Measurements from ENCODE around the gene KLHDC8A. TPM values are rescaled to one million over a fixed set of nuclear protein-coding genes. Genes with fewer than 3 reads are reported as not detected.
A peak's percentile ranks its signal among the peaks of the same experiment; 100 is the strongest.

KLHDC8A gene
- total and polyA plus RNA-seq, 2 of the 13 experiments (the other 11 are each of a cell fraction or from before 2014, with no cell fraction given) = not detected

DNA sequence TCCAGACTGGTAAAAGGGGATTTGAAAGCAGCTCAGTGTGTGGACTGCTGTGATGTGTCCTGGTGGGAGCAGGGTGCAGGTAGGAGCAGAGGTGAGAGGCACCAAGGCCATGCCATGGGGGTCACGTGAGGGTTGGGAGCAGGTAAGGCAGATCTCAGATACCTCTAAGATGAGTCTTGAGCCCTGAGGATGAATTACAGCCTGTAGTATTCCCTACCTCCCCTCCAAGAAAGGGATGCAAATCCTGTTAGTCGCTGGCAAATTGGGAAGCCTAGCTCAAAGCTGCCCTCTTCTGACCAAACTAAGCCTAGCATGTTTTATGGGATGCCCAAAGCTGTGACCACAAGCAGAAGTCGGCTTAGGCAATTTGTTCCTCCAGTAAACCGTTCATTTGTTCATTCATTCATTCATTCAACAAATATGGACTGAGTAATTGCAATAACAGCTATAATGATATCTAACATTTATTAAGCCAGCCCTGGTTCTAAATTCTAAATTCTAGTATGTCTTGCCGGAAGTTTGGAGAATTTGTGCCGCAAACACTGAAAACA, 31.3 kb downstream of the KLHDC8A start (continued):
- TF ChIP-seq, protein P1, sequence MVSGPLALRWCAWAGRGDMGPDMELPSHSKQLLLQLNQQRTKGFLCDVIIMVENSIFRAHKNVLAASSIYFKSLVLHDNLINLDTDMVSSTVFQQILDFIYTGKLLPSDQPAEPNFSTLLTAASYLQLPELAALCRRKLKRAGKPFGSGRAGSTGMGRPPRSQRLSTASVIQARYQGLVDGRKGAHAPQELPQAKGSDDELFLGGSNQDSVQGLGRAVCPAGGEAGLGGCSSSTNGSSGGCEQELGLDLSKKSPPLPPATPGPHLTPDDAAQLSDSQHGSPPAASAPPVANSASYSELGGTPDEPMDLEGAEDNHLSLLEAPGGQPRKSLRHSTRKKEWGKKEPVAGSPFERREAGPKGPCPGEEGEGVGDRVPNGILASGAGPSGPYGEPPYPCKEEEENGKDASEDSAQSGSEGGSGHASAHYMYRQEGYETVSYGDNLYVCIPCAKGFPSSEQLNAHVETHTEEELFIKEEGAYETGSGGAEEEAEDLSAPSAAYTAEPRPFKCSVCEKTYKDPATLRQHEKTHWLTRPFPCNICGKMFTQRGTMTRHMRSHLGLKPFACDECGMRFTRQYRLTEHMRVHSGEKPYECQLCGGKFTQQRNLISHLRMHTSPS (CRISPR knock-in tag; IDR thresholded peaks at IDR 0.05; ENCODE audit: low read depth) = no peak
- TF ChIP-seq, protein P2, sequence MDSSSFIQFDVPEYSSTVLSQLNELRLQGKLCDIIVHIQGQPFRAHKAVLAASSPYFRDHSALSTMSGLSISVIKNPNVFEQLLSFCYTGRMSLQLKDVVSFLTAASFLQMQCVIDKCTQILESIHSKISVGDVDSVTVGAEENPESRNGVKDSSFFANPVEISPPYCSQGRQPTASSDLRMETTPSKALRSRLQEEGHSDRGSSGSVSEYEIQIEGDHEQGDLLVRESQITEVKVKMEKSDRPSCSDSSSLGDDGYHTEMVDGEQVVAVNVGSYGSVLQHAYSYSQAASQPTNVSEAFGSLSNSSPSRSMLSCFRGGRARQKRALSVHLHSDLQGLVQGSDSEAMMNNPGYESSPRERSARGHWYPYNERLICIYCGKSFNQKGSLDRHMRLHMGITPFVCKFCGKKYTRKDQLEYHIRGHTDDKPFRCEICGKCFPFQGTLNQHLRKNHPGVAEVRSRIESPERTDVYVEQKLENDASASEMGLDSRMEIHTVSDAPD (CRISPR knock-in tag; IDR thresholded peaks at IDR 0.05) = no peak
- TF ChIP-seq GPN1 (CRISPR knock-in tag; IDR thresholded peaks at IDR 0.05; ENCODE audit: borderline replicate concordance) (no peak), ZNF12 (CRISPR knock-in tag; IDR thresholded peaks at IDR 0.05) (no peak), PHF21A (CRISPR knock-in tag; IDR thresholded peaks at IDR 0.05) (no peak), ZNF614 (CRISPR knock-in tag; IDR thresholded peaks at IDR 0.05; ENCODE audit: borderline replicate concordance) (peak; percentile 61; the same call in 1 of the 2 replicates), KLF16 (CRISPR knock-in tag; IDR thresholded peaks at IDR 0.05) (0 out of 4 replicates have a peak, but pooled peaks of 1 of the 2 experiments have one; percentile 30), ZNF766 (CRISPR knock-in tag; IDR thresholded peaks at IDR 0.05; ENCODE audit: borderline replicate concordance) (no peak), ZNF274 (CRISPR knock-in tag; IDR thresholded peaks at IDR 0.05) (no peak), HMG20B (CRISPR knock-in tag; conservative IDR thresholded peaks at IDR 0.05) (no peak), ZNF556 (CRISPR knock-in tag; IDR thresholded peaks at IDR 0.05; ENCODE audit: borderline replicate concordance) (no peak), HOXA9 (CRISPR knock-in tag; IDR thresholded peaks at IDR 0.05; ENCODE audit: borderline replicate concordance) (no peak), MIXL1 (CRISPR knock-in tag; IDR thresholded peaks at IDR 0.05) (0 out of 2 replicates have a peak, but pooled peaks have one; percentile 42), ESRRA (CRISPR knock-in tag; IDR thresholded peaks at IDR 0.05; ENCODE audit: low read depth) (no peak), ZNF510 (CRISPR knock-in tag; IDR thresholded peaks at IDR 0.05; ENCODE audit: low read depth) (no peak), ZNF282 (IDR thresholded peaks at IDR 0.05; ENCODE audit: partially characterized antibody) (no peak), EP300 (IDR thresholded peaks at IDR 0.05; ENCODE audit: low read depth in 2 of 2, low read length in 2 of 2) (no peak), EP300 (CRISPR knock-in tag; IDR thresholded peaks at IDR 0.05; ENCODE audit: borderline replicate concordance) (0 out of 2 replicates have a peak, but pooled peaks have one; percentile 16), ZNF605 (CRISPR knock-in tag; IDR thresholded peaks at IDR 0.05) (no peak), ZNF616 (CRISPR knock-in tag; IDR thresholded peaks at IDR 0.05; ENCODE audit: low read depth) (no peak), ZNF331 (CRISPR knock-in tag; IDR thresholded peaks at IDR 0.05) (0 out of 2 replicates have a peak, but pooled peaks have one; percentile 18), ZBTB20 (CRISPR knock-in tag; IDR thresholded peaks at IDR 0.05; ENCODE audit: borderline replicate concordance, low read depth) (no peak), SMC3 (IDR thresholded peaks at IDR 0.05; ENCODE audit: low read length) (peak; percentile 99)
- TF ChIP-seq, protein P3, sequence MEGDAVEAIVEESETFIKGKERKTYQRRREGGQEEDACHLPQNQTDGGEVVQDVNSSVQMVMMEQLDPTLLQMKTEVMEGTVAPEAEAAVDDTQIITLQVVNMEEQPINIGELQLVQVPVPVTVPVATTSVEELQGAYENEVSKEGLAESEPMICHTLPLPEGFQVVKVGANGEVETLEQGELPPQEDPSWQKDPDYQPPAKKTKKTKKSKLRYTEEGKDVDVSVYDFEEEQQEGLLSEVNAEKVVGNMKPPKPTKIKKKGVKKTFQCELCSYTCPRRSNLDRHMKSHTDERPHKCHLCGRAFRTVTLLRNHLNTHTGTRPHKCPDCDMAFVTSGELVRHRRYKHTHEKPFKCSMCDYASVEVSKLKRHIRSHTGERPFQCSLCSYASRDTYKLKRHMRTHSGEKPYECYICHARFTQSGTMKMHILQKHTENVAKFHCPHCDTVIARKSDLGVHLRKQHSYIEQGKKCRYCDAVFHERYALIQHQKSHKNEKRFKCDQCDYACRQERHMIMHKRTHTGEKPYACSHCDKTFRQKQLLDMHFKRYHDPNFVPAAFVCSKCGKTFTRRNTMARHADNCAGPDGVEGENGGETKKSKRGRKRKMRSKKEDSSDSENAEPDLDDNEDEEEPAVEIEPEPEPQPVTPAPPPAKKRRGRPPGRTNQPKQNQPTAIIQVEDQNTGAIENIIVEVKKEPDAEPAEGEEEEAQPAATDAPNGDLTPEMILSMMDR (CRISPR knock-in tag; IDR thresholded peaks at IDR 0.05) = peak; percentile 93
- TF ChIP-seq, protein P4, sequence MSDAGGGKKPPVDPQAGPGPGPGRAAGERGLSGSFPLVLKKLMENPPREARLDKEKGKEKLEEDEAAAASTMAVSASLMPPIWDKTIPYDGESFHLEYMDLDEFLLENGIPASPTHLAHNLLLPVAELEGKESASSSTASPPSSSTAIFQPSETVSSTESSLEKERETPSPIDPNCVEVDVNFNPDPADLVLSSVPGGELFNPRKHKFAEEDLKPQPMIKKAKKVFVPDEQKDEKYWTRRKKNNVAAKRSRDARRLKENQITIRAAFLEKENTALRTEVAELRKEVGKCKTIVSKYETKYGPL (CRISPR knock-in tag; IDR thresholded peaks at IDR 0.05) = no peak

All from HepG2 (cell line).